GM21825 (cell line): ENCODE measurements around the gene BCL6B.
A peak's percentile ranks its signal among the peaks of the same experiment; 100 is the strongest.

Source experiments
- ATAC-seq: cut with Tn5 transposase; IDR thresholded peaks from one replicate; pipeline ENCODE4 v1.9.1; 2021; ENCODE audit warnings: mild to moderate bottlenecking, moderate library complexity; ENCODE audit not compliant: unreplicated experiment

Gene BCL6B

GRCh38 chr17:7007143-7007542, 15.7 kb upstream of the BCL6B start:
- no peak for ATAC-seq

DNA sequence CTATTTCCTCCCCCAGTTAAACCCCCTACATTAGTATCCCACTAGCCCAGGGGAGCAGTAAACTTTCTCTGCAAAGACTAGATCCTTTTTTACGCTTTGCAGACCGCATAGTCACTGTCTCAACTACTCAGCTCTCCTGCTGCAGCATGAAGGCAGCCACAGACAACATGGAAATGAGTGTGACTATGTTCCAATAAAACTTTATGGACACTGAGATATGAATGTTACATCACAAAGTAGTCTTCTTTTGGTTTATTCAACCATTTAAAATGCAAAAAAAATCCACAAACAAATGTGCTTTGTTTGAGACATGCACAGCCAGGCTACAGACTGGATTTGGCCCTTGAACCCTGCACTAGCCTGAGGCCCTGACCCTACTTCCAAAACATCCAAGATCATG, 12.3 kb upstream of the BCL6B start:
- ATAC-seq: no peak

GRCh38 chr17:7011415-7011814, 11.4 kb upstream of the BCL6B start:
- no peak for ATAC-seq

DNA sequence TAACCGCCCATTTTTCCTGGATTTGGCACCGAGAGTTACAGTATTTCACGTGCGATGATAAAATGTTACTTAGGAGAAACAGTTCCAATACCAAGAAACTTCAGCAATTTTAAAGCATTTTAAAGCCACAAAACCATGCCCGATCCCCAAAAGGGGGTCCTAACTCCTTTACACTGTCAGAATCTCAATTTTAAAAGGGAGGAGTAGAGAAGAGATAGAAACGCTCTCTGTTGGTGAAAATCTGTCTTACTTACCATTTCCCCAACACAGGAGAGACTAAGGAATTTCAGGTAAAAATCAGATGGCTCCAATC, 11.0 kb upstream of the BCL6B start:
- no peak for ATAC-seq

GRCh38 chr17:7014261-7014994, 8.4 kb upstream of the BCL6B start:
- peak; percentile 78 for ATAC-seq

DNA sequence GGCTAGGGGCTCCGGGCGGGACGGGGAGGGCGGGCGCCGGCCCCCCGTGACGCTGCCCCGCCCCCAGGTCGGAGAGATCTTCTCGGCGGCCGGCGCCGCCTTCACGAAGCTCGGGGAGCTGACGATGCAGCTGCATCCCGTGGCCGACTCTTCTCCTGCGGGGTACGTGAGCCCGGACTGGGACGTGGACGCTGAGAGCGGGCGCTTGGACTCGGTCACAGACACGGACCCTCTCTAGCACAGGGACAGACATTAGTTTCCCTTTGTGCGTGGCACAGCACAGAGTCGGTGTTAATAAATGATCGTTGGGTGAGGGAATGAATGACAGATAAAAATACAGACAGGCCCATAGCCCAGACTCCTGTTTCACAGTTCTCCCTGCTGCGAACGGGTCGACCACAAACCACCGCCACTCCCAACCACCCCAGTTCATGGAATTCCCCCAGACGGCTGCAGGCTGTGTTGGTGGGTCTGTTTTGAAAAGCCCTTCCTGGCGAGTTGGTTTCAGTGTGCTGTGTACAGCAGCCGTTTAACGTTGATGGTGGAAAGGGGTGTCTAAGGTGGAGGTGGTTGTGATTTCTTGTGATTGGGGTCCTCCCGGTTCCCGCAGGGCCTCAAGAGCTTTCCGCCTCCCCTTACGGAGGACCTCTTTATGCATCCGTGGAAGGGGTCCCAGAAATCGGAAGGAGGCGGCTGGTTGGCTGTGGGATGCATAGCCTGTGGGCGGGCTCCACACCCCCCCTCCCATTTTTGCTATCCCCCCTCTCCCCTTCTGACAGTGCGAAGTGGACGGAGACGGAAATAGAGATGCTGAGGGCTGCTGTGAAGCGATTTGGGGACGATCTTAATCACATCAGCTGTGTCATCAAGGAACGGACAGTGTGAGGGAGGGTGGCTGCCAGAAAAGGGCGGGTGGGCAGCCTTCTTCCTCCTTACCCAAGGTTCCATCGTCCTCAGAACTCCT, 7.6 kb upstream of the BCL6B start:
- peak; percentile 14 for ATAC-seq

DNA sequence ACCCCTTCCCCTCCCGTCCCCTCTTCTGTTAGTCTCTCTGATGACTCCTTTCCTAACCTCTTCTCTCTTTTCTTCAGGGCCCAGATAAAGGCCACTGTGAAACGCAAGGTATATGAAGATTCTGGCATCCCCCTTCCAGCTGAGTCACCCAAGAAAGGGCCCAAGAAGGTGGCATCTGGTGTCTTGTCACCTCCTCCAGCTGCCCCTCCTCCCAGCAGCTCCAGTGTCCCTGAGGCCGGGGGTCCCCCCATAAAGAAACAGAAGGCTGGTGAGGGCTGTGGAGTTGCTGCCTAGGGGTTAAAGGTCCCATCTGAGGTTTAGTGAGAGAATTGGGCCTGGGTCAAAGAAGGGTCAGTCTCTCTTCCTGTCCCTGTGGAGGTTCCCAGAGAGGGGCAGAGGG, 6.4 kb upstream of the BCL6B start:
- no peak for ATAC-seq

GRCh38 chr17:7016886-7017826, 5.7 kb upstream of the BCL6B start:
- ATAC-seq: no peak

GRCh38 chr17:7017827-7018200, 5.0 kb upstream of the BCL6B start:
- no peak for ATAC-seq

- no peak for ATAC-seq
These were observed 4.4 kb upstream of the BCL6B start for GRCh38 chr17:7018331-7018964.

- no peak for ATAC-seq
These were observed 3.5 kb upstream of the BCL6B start for GRCh38 chr17:7019367-7019766.

DNA sequence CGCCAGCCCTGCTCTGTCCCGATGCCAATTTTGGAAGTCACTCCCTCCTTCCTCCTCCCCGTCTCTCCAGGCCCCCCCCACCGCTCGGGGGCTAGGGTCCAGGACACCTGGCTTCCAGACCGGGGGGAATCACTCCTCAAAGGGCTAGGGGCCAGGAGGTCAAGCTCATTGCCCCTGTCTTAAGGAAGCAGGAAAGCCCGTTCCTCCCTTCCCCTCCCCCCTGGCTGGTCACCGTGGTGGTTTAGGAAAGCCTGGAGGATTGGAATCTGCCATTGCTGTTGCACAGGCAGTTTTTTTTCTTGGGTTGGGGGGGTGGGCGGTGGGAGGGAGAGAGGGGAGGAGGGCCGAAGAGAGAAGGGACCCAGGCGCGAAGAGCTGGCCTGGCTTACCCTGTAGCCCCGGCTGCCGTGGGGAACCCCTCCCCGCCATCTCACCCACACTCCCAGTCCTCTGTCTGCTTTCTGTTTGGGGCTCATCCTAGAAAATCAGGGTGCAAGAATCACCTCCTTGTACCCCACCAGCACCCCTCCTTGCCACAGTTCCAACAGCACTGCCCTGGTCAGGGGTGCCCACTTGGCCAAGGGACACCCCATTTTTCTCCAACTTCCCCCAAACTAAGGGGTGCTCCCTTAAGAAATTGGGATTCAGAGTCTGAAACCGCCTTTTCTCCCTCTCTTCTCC, 2.9 kb upstream of the BCL6B start:
- ATAC-seq: no peak

DNA sequence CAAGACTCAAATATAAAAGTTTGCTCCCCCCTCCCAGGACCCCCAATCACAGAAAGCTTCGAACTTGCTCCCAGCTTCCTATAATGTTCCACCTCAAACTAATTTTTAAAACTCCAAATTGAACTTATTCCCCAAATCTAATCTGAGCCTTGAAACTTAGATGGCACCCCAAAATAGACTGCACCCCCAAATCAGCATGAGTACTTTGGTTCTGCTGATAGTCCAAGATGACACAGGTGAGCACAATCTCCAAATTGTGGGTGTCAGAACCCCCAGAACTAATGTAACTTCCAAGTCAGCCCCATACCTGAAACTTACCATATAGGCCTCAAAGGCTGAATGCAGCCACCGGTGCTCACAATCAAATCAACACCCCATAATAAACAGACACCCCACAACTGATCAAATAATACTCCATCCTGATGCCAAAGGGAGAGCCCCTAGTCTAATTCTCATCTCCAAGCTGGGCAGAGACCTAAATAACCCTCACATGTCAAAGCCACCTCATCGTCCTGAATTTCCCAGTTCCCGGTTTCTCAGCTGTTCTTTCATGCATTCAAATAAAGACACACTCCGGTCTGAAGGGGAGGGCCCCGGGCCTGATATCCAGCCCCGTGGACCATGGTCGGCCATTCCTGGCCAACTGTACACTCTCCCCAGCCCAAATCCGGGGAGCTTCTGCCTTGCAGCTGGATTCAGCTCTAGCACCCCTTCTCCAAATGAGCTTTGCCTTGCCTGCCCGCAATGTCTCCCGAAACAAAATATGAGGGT, 1.8 kb upstream of the BCL6B start:
- no peak for ATAC-seq

DNA sequence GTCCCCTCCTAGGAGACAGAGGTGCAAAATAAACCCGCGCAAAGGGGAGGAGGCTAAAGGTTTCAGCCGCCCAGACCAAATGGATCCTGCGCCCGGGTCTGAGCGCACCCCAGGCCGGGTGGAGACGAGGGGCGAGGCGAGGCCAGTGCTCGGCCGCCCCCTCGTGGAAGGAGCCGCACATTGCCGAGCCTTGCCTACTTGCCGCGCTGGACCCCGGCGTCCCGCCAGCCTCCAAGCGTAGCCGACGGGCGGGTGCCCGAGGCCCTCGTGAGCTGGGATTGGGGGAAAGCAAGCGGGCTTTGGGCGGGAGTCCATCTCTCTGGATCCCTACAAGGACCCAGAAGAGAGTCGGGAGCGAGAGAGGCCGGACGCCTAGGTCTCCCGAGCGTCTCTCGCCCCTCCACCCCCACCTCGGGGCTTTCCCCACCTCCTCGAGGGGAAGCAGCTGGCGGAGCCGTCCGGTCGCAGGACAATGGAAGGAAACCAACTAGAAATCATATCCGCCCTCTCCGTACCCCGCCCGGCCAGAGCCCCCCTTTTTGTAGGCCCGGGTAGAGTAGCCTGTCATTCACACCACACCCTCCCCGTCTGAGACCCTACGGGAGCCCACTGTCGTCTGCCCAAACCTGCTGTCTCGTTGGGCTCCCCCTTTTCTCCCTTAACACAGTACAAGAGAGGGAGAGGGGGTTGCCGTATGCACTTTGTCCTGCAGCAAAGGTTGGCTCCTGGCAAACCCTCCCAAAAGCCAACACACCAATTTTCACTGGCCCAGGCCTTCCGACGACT, 664 bp upstream of the BCL6B start:
- peak; percentile 50 for ATAC-seq

- peak; percentile 39 for ATAC-seq
These were observed 939 bp downstream of the BCL6B start for GRCh38 chr17:7023576-7024401.

- ATAC-seq: no peak
These were observed 1.5 kb downstream of the BCL6B start for GRCh38 chr17:7024402-7024785.

GRCh38 chr17:7025245-7025644, 2.4 kb downstream of the BCL6B start:
- ATAC-seq: no peak
